ENCODE measurements around the gene KRT80.
A peak's percentile ranks its signal among the peaks of the same experiment; 100 is the strongest.

Gene KRT80

DNA sequence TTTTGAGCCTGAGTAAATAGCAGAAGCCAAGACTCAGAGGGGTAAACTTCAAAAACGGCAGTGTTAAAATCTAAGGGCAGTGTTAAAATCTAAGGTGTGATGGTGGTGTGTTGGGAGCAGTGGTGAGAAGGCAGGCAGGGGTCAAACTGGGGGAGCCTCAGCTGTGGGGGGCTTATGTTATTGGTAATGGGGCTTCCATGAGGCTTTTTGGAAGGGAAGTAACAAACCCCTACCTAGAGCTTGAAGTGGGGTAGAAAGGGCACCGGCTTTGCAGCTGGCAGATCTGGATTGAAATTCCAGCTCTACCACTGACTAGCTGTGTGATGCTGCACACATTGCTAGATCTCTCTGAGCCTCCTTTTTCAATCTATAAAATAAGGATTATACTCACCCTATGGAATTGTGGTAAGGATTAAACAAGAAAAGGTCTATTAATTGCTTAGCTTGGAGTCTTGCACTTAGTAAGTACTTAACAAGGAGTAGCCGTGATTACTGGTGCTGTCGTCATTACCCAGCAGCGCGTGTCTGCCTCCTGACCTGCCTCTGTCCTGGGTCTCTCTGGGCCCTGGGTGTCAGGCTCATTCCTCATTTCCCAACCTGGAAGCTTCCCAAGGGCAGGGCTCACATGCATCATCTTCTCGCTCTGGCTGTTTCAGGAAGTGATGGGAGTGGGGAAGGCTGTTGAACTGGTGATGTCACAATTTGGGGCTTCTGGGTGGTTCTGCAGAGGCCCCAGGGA, 18.5 kb upstream of the KRT80 start:
- no peak for DNase-seq

DNA sequence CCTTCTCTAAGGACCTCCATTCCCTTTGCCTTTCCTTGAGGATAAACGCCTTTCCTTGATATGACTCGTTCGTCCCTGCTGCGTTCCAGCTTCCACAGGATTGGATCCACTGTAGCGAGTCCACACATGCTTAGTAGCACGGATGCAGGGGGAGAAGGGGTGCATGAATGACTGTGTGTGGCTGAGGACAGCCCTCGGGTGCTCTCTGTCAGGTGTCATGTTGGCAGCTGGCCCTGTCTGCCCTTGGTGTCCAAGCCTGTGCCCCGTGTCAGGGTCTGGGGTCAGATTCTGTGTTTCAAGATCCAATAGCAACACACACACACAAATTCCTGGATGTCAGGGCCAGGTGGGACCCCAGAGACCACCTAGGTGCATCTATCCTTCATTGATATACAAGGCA, 17.5 kb upstream of the KRT80 start:
- no peak for DNase-seq

DNA sequence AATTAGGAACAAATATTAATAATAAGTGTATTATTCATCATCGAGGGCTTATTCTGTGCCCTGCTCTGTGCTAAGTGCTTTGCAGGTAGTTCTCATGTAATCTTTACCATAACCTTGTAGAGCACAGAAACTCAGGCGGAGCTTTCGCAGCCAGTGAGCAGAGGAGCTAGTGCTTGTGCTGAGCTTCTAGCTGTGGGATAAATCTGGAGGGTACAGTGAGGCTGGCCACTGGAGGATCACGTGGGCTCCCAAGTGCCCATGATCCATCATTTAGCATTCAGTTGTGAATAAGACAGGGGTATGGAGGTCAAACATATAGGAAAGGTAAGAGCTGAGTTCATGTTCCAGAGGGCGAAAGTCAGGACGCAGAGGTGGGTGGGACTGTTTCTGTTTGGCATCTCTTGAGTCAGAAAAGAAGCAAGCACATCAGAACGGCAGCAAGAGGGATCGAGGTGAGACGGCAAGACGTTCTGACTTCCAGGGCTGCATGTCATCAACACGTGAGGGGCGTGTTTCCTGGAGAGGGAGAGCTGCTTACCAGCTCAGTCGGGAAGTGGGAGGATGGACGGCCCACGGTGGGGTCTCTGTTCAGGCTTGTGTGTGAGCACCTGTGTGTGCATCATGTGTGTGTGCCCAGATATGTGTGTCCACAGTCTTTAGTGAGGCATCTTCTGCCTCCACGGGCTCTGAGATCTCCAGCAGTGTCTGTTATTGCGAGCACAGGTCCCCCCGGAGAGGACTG, 16.8 kb upstream of the KRT80 start:
- DNase-seq = no peak

GRCh38 chr12:52207895-52208294, 16.1 kb upstream of the KRT80 start:
- peak; percentile 32 for DNase-seq

DNA sequence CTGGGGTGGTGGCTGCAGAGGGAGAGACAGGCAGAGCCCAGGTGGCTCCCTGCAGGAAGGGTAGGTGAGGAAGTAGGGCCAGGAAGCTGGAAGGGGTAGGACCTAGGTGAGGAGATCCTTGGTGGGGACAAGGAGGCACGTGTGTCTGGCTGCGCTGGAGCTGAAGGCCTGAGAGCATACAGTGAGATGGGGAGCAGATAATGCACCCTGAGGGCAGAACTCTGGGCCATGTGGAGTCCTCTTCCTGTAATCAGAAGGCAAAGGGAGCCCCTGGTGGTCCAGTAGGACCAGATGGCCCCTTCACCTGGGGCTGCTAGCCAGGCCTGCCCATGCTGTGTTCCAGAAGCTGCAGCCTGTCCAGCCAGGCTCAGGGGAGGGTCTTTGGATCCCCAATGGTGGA, 15.3 kb upstream of the KRT80 start:
- no peak for DNase-seq

GRCh38 chr12:52206304-52207040, 14.7 kb upstream of the KRT80 start:
- DNase-seq = no peak

GRCh38 chr12:52205612-52206303, 13.9 kb upstream of the KRT80 start:
- no peak for DNase-seq

- no peak for DNase-seq
Measured at GRCh38 chr12:52204931-52205505, 13.2 kb upstream of the KRT80 start.

- no peak for DNase-seq
Measured at GRCh38 chr12:52204095-52204930, 12.5 kb upstream of the KRT80 start.

DNA sequence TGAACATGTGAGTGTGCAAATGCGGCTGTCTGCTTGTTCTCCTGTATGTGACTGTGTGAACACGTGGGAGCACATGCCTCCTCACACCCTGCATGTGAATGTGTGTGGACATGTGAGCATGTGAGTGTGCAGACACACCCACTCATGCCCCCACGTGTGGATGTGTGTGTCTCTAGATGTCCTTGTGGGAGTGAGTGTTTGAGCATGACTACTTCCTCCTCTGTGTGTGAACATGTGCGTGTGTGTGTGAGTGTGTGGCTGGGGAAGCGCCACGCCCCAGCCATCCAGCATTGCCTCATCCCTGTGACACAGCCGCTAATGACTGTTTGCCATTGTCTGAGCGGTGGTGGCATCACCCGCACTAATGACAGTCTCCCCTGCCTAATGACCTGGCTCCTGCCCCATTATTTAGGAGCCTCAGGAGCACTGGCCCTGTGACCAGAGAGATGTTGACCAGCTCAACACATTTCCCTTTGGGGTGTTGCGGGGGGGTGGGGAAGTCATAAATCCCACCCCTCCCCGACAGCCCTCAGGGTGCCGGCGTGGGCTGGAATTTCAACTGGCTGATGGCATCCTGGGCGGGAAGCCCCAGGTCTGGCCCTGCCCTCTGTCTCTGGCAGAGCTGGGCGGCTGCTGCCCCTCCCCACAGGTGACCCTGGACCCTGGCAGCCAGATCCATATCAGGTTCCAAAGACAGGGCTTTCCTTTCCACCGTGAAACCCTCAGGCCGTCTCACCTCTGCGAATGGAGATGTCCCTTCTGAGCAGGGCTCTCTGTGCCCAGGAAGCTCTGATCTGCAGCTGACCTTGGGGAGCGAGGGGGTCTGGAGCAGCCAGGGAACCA, 11.5 kb upstream of the KRT80 start:
- peak; percentile 63 for DNase-seq

DNA sequence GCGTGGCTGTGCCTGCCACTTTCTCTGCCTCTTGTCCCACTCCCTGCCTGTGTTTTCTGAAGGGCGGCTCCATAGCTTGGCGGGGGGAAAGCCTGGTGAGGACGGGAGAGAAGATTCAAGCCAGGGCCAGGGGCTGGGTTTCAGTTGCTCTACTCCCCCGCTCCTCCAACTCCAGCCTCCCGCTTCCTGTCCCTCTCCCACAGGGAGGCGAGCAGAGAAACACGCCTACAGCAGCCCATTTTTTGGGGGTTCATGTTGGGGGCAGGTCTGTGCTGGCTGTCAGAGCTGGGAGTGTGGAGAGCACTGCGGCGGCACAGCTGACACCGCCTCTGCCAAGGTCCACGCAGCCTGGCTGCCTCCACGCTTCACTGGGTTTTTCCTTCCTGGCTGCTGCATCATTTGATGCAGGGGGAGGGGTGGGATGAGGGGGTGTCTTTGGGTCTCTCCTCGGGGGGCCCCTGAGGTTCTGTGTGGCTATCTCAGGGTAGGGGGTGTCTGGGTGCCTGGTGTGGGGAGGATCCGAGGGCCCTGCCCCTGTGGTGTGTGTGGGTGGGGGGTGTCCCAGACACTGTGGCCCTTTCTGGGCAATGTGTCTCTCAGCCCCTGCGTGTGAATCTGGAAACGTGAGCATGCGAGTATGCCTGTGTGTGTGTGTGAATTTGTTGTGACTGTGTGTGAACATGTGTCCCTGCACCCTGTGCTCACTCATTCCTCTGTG, 10.7 kb upstream of the KRT80 start:
- DNase-seq = peak; percentile 38

DNA sequence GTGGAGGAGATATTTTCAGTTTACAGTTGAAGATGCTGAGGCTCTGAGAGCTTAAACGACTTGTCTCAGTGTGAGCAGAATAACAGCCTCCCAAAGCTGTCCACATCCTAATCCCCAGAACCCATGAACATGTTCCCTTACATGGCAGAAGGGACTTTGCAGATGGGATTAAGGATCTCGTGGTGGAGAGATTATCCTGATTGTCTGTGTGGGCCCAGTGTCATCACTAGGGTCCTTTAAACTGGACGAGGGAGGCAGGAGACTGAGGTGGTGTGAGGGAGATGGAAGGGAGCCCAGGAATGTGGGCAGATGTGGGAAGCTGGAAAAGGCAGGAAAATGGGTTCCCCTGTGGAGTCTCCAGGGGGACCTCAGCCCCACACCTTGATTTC, 9.6 kb upstream of the KRT80 start:
- no peak for DNase-seq

GRCh38 chr12:52200781-52201450, 9.1 kb upstream of the KRT80 start:
- DNase-seq = no peak

GRCh38 chr12:52200086-52200780, 8.4 kb upstream of the KRT80 start:
- no peak for DNase-seq

DNA sequence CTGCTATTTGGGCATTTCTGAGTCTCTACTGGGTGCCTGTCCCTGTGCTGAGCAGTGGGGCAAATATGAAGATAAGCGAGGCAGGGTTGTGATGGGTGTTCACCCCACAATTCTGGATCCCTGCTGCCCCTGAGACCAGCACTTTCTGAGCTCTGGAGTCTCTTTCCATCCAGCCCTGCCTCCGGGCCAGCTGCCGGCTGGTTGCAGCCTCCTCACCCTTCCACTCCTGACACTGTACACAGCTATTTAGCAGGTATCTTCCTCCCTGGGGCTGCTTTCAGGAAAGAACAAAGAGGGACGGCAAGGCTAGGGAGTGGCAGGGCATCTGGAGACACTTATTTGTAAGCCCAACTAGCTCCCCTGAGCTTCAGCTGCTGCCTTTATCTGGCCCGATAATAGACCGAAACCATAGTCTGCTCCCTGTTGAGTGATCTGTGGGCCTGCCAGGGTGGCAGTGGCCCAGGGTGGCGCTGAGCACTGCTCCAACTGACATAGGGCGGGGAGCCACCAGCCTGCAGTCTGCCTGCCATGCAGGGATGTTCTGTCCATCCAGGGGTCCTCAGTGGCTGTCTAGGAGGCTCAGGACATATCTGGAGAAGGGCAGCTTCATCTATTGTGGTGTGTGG, 7.6 kb upstream of the KRT80 start:
- no peak for DNase-seq

DNA sequence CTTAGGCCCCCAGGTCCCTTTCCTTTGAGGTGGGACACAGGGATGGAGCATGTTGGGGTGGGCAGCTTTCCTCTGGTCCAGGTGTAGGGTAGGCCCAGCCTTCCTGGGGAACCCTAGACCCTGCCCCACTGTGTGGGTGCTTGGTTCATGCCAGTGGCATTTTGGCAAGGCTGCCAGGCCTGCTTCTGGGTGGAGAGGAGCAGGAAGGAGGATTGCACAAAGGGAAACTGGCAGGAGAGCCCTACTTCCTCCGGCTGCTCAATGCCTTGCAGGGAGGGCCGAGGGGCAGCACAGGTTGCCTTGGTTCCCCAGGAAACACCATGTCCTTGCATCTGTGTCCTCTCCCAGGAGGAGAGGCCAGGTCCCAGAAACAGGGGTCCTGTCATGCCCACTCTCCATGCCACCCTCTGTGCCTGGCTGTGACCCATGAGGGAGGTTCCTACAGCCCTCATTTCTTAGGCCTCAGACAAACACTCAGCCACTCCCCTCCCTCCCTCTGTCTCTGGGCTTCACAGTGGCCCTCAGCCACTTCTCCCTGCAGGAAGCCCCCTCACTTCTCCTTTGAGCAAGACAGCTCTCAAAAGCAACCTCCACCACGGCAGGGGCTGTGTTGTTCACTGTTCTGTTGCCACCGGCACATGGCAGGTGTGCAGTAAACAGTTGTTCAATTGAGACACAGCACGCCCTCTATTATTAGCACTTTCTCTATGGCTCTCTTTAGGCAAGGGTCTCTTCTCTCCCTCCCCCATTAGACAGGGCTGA, 6.8 kb upstream of the KRT80 start:
- DNase-seq = no peak

DNA sequence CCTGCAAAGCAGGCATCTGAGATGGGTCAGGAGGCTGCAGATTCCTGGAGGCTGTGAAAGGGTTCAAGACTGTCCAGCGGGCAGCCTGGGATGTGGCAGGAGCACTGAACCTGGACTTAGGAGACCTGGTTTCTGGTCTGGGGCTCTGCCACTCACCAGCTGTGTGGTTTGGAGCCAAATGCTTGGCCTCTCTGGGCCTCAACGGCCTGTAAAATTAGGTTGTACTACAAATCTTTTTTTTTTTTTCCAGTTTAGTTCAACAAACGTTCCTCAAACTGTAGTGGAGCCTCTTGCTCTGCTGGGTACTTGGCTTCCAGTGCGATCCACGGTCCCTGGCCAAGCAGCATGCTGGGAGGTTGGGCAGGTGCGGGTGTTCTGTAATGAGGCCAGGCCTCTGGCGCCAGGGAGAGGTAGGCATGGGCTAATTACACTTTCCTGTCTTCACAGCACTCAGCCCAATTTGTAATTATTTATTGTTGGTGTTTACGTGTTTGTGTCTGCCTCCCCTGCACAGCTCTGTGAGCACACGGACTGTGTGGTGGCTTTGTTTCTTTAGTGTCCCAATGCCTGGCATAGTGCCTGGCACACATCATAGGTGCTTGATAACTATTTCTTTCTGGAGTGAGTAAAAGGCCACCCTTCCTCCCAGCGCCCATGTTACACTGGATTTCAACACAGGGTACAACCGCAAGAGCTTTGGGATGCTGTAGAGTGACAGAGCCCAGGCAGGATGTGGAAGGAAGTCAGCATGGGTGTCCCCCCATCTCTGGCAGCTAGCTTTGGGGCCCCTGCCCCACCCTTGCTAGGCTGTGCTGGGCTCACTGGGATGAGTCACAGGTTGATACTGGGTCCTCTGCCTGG, 5.8 kb upstream of the KRT80 start:
- DNase-seq = no peak

Data from NCI-H1694 treated with DMSO at 0.1 percent for 48 hours (cell line).